Sigmoid colon (tissue), 4 donors: Measurements from ENCODE around the gene FAM193A.

Experiments used
- POLR2A ChIP-seq, 2 donors: fragments of 450-650 bp; IDR thresholded peaks; one replicate each; pipeline ENCODE4 v1.6.1; 2016; ENCODE audit warnings: antibody characterized with exemption in 2 of 2, mild to moderate bottlenecking in 2 of 2, moderate library complexity in 2 of 2
- POLR2AphosphoS5 ChIP-seq, 4 donors: sonication (generic); formaldehyde crosslinking; IDR thresholded peaks; one replicate each; pipeline ENCODE4 v1.6.1; 2017; ENCODE audit warnings: antibody characterized with exemption in 4 of 4
- TF ChIP-seq, protein P1 (sequence below), 4 experiments: fragments of 450-650 bp in 3 of 4; fragments of 200-600 bp in 1 of 4; IDR thresholded peaks; one replicate each; pipeline ENCODE4 v1.5.1; 2016 to 2019; ENCODE audit warnings: antibody characterized with exemption in 4 of 4, mild to moderate bottlenecking in 3 of 4, moderate library complexity in 2 of 4

DNA sequence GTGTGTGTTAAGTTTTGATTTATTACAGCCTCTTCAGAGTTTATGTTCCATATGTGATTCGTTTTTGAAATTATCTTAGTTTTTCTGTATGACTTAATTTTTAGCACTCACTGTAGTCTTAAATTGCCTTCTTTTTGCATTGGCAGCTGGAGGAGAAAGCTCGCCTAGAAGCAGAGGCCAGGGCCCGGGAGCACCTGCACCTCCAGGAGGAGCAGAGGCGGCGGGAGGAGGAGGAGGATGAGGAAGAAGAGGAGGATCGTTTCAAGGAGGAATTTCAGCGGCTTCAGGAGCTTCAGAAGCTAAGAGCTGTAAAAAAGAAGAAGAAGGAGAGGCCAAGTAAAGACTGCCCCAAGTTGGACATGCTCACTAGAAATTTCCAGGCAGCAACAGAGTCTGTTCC is 163.1 kb downstream of the FAM193A start:
- TF ChIP-seq POLR2A (IDR thresholded peaks at IDR 0.05) = no peak
- TF ChIP-seq, protein P1, sequence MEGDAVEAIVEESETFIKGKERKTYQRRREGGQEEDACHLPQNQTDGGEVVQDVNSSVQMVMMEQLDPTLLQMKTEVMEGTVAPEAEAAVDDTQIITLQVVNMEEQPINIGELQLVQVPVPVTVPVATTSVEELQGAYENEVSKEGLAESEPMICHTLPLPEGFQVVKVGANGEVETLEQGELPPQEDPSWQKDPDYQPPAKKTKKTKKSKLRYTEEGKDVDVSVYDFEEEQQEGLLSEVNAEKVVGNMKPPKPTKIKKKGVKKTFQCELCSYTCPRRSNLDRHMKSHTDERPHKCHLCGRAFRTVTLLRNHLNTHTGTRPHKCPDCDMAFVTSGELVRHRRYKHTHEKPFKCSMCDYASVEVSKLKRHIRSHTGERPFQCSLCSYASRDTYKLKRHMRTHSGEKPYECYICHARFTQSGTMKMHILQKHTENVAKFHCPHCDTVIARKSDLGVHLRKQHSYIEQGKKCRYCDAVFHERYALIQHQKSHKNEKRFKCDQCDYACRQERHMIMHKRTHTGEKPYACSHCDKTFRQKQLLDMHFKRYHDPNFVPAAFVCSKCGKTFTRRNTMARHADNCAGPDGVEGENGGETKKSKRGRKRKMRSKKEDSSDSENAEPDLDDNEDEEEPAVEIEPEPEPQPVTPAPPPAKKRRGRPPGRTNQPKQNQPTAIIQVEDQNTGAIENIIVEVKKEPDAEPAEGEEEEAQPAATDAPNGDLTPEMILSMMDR (IDR thresholded peaks at IDR 0.05) = no peak
- TF ChIP-seq POLR2AphosphoS5 (IDR thresholded peaks at IDR 0.05) = no peak
